ENCODE measurements around the gene CAMTA1.

Gene CAMTA1

DNA sequence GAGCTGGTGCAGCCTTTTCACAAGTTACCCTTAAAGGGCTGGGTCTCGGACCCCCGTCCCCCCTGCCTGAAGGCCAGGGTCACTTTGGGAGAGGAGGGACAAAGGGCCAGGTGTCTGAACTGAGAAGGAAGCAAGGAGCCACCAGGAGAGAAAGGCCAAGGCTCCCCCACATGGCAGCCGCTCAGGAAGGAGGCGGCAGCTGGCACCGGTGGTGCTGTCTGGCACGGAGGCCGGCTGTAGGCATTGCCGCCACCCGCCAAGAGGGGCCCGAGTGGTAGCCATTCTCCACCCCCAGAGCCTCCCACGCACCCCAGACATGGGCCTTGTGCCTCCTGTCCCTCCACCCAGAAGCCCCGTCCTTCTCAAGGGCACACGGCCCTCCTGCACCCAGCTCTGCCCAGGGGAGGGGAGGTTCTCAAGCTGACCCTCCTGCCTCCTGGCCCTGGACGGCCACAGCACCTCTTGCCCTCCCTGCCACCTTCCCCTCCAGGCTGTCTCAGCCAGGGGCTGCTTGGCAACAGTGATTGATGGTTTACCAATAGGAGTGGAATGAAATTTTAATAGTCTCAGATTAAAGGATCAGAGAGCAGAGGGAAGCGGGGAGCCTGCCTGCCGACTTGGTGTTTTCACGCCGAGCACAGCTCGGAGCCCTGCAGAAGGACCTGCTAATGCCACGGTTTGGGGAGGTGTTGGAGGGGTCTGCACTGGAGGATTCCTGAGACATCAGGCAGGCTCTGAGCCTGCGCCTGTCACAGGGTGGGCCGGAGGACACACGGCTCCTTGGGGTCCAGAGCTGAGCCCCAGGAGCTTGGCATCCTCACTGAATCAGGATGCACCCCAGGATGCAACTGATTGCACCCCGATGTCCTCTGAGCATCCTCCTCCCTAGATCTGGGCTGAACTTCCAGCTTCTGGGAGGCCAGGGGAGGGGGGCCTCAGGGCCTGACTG, 773.9 kb downstream of the CAMTA1 start:
- DNase-seq, result no peak

- no peak for DNase-seq
These were observed 774.9 kb downstream of the CAMTA1 start for GRCh38 chr1:7560128-7560527.

GRCh38 chr1:7560601-7561181, 775.4 kb downstream of the CAMTA1 start:
- DNase-seq, result no peak

DNA sequence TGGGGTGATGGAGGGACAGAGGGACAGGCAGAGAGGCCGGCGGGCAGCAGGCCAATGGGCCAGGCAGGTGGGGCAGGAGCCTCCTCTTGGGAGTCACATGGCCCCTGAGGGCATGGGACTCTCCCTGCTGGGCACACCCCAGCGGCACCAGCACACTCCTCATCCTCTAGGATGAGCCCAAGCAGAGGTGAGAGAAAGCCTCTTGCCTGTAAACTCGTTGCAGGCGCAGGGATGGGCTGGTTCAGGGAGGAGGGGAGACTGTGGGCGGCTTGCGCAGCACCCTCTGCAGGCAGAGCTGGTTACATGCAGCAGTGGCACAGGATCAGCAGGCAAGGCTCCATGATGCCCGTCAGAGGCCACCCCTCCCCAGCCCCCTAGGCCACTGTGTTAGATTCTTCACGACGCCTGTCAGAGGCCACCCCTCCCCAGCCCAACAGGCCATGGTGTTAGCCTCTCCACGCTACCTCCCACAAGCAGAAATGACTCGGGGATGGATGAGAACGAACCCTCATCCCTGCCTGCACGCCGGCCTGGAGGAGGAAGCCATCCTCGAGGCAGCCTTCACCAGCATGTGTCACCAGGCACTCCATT, 776.2 kb downstream of the CAMTA1 start:
- DNase-seq, result no peak

GRCh38 chr1:7561936-7562728, 776.9 kb downstream of the CAMTA1 start:
- DNase-seq, result no peak

- no peak for DNase-seq
These were observed 777.7 kb downstream of the CAMTA1 start for GRCh38 chr1:7562729-7563605.

GRCh38 chr1:7564137-7564536, 778.9 kb downstream of the CAMTA1 start:
- DNase-seq, result no peak

GRCh38 chr1:7565099-7565750, 780.0 kb downstream of the CAMTA1 start:
- DNase-seq, result no peak

DNA sequence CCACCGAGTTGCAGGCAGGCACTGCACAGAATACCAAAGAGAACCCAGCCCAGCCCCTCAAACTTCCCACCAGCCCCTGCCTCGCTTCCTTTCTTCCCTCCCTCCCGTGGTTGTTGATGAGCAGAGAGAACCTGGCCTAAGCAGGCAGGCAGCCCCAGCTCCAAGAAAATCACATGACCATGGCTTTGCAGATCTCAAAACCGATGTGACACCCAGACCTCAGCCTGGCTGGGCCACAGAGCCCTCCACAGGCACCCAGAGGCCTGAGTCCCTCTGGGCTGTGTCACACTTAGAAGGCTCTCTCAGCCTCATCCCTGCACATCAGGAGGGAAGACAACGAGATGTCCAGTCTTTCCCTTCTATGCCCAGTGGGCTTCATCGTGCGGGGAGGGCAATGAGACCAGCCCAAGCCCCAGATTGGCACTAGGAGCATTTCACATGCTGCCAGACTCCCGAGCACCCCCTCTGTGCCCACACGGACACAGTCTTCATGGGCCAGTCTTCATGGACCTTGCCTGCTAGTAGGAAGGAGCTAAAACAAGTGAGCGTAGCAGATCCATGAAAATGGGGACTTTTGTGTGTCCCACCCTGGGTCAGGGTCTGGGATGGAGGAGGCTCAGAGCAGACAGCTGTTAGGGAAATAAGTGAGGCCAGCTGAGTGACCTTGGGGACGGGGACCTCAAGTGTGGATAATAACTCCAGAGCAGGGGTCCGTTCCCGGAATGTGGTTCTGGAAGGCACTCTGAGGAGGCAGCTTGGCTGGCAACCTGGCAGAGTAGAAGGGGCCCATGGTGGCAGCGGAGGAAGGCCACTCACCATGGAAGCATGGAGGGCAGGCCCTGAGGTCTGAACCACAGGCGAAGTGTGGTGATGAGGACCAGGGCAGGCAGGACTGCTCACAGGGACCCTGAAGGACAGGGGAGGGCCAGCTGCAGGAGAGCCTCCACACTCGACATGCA, 781.4 kb downstream of the CAMTA1 start:
- DNase-seq, result no peak

- no peak for DNase-seq
These were observed 782.1 kb downstream of the CAMTA1 start for GRCh38 chr1:7567376-7567775.

GRCh38 chr1:7568053-7568452, 782.8 kb downstream of the CAMTA1 start:
- no peak for DNase-seq

DNA sequence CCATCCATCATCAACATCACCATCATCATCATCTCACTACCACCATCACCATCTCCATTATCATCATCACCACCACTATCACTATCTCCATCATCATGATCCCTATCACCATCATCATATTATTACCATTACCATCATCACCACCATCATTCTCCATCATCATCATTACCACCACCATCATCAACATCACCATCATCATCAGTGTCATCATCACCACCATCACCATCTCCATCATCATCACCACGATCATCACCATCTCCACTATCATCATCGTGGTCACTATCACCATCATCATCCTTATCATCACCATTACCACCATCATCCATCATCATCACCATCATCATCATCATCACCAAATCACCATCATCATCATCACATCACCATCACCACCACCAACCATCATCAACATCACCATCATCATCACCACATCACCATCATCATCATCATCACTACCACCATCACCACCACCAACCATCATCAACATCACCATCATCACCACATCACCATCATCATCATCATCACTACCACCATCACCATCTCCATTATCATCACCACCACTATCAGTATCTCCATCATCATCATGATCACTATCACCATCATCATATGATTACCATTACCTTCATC, 783.8 kb downstream of the CAMTA1 start:
- DNase-seq, result no peak

DNA sequence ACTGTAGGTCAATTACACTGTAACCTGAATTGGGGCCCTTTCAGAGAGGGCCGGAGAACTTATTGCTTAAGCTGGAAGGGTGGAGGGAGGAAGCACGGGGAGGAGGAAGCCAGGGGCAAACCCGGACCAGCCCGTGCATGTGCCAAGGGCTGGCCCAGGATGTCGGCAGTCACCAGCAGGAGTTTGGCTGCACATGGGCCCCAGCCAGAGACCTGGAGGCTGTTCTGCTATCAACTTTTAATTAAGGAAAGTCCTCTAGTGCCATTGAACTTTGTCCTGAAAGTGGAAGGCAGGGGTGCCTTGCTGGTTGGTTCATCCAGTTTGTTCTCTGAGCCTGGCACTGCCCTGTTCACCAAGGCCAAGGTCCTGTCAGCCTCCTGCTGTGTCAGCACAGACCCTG, 785.1 kb downstream of the CAMTA1 start:
- DNase-seq, result no peak

- DNase-seq, result no peak
These were observed 787.4 kb downstream of the CAMTA1 start for GRCh38 chr1:7572654-7573152.

DNA sequence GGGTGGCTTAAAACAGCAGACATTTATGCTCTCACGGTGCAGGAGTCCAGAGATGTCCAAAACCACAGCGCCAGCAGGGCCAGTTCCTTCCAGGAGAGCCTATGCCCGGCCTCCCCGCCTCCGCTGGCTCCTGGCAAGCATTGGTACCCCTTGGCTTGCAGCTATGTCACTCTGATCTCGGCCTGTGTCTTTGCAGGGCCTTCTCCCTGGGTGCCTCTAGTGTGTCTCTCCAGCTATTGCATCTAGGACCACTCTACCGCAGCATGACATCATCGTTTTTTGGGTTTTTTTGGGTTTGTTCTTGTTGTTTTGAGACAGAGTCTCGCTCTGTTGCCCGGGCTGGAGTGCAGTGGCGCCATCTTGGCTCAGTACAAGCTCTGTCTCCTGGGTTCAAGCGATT, 788.2 kb downstream of the CAMTA1 start:
- DNase-seq, result no peak

DNA sequence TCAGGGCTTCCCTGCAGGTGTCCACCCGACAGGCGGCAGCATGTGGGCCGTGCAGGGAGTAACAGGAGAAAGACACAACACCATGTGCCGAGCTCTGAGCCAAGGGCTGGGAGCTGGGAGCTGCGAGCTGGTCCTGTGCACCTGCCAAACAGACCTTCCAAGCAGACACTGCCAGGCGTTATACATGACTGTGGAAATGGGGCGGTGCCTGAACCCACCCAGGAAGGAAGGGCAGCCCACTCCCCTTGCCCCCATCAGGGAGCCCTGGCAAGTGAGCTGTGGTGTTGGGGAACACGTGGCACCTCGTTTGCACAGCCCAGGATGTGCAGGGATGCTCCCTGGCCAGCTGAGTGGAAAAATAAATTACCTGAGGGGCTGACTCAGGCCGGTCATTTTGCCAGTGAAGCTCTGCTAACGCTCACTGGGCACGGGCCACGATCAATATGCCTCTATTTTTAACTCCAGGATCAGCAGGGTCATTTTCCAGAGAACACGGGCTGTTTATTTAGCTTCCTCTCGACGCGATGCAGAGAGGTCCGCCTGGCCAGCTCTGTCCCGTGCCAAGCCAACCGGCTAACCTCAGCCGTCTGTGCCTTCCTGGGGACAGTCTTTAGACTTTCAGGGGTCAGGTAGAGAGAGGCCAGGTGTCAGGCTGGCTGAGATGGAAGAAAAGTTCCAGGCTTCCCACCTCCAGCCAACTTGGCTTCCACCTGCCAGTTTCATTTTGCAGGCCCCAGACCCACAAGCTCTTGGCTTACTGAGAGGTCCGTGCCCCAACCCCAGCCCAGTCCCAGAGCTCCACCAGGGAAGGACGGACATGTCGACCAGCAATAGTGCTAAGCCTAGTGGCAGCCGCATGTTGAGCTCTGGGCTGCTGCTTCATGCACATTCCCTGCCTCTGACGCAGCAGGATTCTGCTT, 789.1 kb downstream of the CAMTA1 start:
- DNase-seq, result no peak

DNA sequence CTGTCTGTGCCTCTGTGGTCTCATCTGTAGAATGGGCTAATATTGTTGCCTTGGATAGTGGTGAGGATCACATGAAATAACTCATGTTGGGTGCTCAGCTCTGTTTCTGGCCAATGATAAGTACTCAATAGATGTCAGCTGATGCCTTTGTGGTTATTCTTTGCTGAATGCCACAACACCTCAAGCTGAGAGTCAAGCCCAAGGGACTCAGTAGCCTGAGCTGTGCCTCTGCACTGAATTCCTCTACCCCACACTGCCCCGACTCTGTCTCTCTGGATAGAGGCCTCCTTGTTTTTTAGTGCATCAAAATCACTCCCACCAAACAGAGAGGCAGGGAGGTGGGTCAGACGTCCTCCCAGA, 789.8 kb downstream of the CAMTA1 start:
- DNase-seq, result no peak

GRCh38 chr1:7576946-7577657, 791.8 kb downstream of the CAMTA1 start:
- no peak for DNase-seq

Data from GOT3 (cell line).